OCI-LY1 (cell line): ENCODE data around the gene TPM2.

Experiments
- H2AFZ ChIP-seq: fragments of 200-600 bp; sonication (generic), shearing (Covaris generic); 2 replicates; pipeline ENCODE4 v1.6.0; 2014; ENCODE audit warnings: antibody characterized with exemption, mild to moderate bottlenecking, low read length
- H3F3A ChIP-seq: fragments of 200-600 bp; sonication (generic), shearing (Covaris generic); 2 replicates; pipeline ENCODE4 v1.6.0; 2014; ENCODE audit warnings: mild to moderate bottlenecking, antibody characterized with exemption, low read length, moderate library complexity; ENCODE audit not compliant: insufficient read depth
- H3K27ac ChIP-seq: fragments of 200-600 bp; sonication (generic); 2 replicates; pipeline ENCODE4 v1.5.1; 2014; ENCODE audit warnings: low read length, mixed run types, mild to moderate bottlenecking, low read depth; ENCODE audit not compliant: poor library complexity, severe bottlenecking
- H3K27me3 ChIP-seq: fragments of 200-600 bp; sonication (generic); 2 replicates; pipeline ENCODE4 v1.6.0; 2014; ENCODE audit warnings: antibody characterized with exemption, mild to moderate bottlenecking, low read length, moderate library complexity; ENCODE audit not compliant: insufficient read depth
- H3K36me3 ChIP-seq: fragments of 200-600 bp; sonication (generic); 2 replicates; pipeline ENCODE4 v1.6.1; 2014; ENCODE audit warnings: mild to moderate bottlenecking, antibody characterized with exemption, low read length, moderate library complexity, mixed read lengths; ENCODE audit not compliant: insufficient read depth
- H3K4me1 ChIP-seq: fragments of 200-600 bp; sonication (generic); 2 replicates; pipeline ENCODE4 v1.5.1; 2014; ENCODE audit warnings: mild to moderate bottlenecking, low read length, moderate library complexity; ENCODE audit not compliant: insufficient read depth, severe bottlenecking
- H3K4me2 ChIP-seq: fragments of 200-600 bp; sonication (generic), shearing (Covaris generic); 2 replicates; pipeline ENCODE4 v1.6.1; 2014; ENCODE audit warnings: low read length
- H3K4me3 ChIP-seq: fragments of 200-600 bp; sonication (generic); 2 replicates; pipeline ENCODE4 v1.5.1; 2014; ENCODE audit warnings: low read length, low read depth, mild to moderate bottlenecking, mixed read lengths; ENCODE audit not compliant: poor library complexity, severe bottlenecking
- H3K79me2 ChIP-seq: fragments of 200-600 bp; shearing (Covaris generic); 2 replicates; pipeline ENCODE4 v1.6.1; 2016; ENCODE audit warnings: mixed run types, low read length, mixed read lengths; ENCODE audit not compliant: insufficient read depth
- H3K9ac ChIP-seq: fragments of 200-600 bp; sonication (generic), shearing (Covaris generic); 2 replicates; pipeline ENCODE4 v1.6.1; 2014; ENCODE audit warnings: mild to moderate bottlenecking, low read length, mixed read lengths
- H3K9me2 ChIP-seq: fragments of 200-600 bp; sonication (generic), shearing (Covaris generic); 2 replicates; pipeline ENCODE4 v1.6.1; 2014; ENCODE audit warnings: low read depth, mild to moderate bottlenecking, low read length, mixed read lengths
- H3K9me3 ChIP-seq: fragments of 200-600 bp; shearing (Covaris generic); 2 replicates; pipeline ENCODE4 v1.6.1; 2014; ENCODE audit warnings: low read length, mixed read lengths
- H4K20me1 ChIP-seq: fragments of 200-600 bp; sonication (generic), shearing (Covaris generic); 2 replicates; pipeline ENCODE4 v1.6.0; 2016; ENCODE audit warnings: mild to moderate bottlenecking, low read length; ENCODE audit not compliant: insufficient read depth
- CTCF ChIP-seq: fragments of 200-600 bp; sonication (generic), shearing (Covaris generic); IDR thresholded peaks from 2 replicates; pipeline ENCODE4 v1.5.1; 2017; ENCODE audit warnings: mild to moderate bottlenecking, antibody characterized with exemption, low read length, moderate library complexity, mixed read lengths
- EZH2 ChIP-seq: fragments of 200-600 bp; sonication (generic), shearing (Covaris generic); IDR thresholded peaks from 2 replicates; pipeline ENCODE4 v1.8.0; 2017; ENCODE audit warnings: borderline replicate concordance, mixed run types, mild to moderate bottlenecking, antibody characterized with exemption, low read length, moderate library complexity, mixed read lengths

Gene TPM2

GRCh38 chr9:35716230-35716629, 26.5 kb upstream of the TPM2 start:
- H3K79me2 ChIP-seq: no peaks in the 10 kb centered on the region
- no peak overlapping the region for H3K4me2 ChIP-seq
- H2AFZ ChIP-seq: no peak overlapping the region
- H3K4me1 ChIP-seq: no peaks in the 10 kb centered on the region
- H3K27me3 ChIP-seq: no peaks in the 10 kb centered on the region
- H3K9me2 ChIP-seq: no peaks in the 10 kb centered on the region
- no peak overlapping the region for H3K27ac ChIP-seq
- no peaks in the 10 kb centered on the region for H3F3A ChIP-seq
- no peaks in the 10 kb centered on the region for H3K9me3 ChIP-seq
- no peak overlapping the region for H3K4me3 ChIP-seq
- H3K36me3 ChIP-seq: peaks cover 96% of the 10 kb centered on the region
- TF ChIP-seq EZH2 (no peak), CTCF (no peak)
- no peak overlapping the region for H3K9ac ChIP-seq
- H4K20me1 ChIP-seq: no peaks in the 10 kb centered on the region

DNA sequence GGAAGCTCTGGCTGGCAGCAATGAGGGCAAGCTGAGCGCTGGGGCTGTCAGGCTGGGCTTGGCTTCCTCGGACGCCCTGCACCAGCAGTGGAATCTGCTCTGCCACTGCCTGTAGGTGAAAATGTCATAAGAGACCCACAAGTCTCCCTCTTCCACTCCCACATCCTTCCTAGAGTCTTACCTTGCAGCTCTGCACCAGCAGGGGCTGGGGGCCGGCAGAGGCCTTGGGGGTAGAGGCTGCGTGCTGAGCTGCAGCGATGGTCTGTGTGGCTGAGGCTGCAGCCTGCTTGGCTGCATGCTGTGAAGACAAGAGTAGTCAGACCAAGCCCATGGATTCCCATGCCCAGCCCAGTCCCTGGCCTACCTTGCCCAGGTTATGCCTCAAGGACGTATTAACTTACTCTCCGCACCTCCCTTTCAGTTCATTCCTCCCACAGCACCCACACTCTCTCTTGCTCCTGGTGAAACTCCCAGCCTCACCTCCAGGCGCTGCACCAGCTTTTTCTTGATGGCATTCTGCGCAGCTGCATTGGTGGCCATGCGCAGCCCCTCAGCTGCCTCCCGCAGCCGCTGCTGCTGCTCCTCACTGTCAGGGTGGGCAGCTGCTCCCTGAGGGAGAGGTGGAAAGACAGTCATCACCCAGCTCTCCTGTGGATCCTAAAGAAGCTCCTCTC, 25.0 kb upstream of the TPM2 start:
- no peaks in the 10 kb centered on the region for H3K9me2 ChIP-seq
- peaks cover 93% of the 10 kb centered on the region for H3K36me3 ChIP-seq
- no peak for TF ChIP-seq CTCF
- no peak for TF ChIP-seq EZH2

DNA sequence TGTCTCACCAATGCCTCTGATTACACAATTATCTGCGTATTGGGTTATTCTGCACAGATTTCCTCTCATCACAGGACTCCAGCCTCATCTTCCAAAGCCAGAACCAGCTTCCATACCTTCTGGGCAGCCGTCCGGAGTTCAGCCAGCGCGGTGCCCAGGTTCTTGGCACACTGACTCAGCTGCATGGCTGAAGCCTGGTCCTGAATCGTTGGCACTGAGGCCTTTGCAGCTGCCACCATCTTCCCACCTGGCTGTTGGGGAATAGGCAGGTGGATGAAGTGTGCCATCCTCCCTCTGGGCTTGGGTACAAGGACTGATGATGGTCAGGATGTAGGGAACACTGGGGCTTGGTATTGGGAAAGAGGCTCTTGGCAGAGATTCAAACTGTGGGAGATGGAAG, 24.4 kb upstream of the TPM2 start:
- no peak for TF ChIP-seq CTCF
- no peak for TF ChIP-seq EZH2
- no peaks in the 10 kb centered on the region for H3F3A ChIP-seq
- no peak overlapping the region for H3K9ac ChIP-seq
- no peak overlapping the region for H3K4me2 ChIP-seq
- H2AFZ ChIP-seq: no peak overlapping the region
- H3K4me3 ChIP-seq: no peak overlapping the region
- no peaks in the 10 kb centered on the region for H3K9me2 ChIP-seq
- no peak overlapping the region for H3K27ac ChIP-seq
- H3K4me1 ChIP-seq: no peaks in the 10 kb centered on the region
- no peaks in the 10 kb centered on the region for H3K27me3 ChIP-seq
- no peaks in the 10 kb centered on the region for H3K9me3 ChIP-seq
- H3K36me3 ChIP-seq: peaks cover 90% of the 10 kb centered on the region
- H4K20me1 ChIP-seq: no peaks in the 10 kb centered on the region
- no peaks in the 10 kb centered on the region for H3K79me2 ChIP-seq

More for the DNA sequence above, 25.0 kb upstream of the TPM2 start:
- H3K27ac ChIP-seq: no peak overlapping the region
- H3F3A ChIP-seq: no peaks in the 10 kb centered on the region
- no peaks in the 10 kb centered on the region for H3K79me2 ChIP-seq
- no peak overlapping the region for H3K4me2 ChIP-seq
- H3K9me3 ChIP-seq: no peaks in the 10 kb centered on the region
- H3K9ac ChIP-seq: no peak overlapping the region
- no peaks in the 10 kb centered on the region for H3K4me1 ChIP-seq
- H2AFZ ChIP-seq: no peak overlapping the region
- H3K4me3 ChIP-seq: no peak overlapping the region
- H3K27me3 ChIP-seq: no peaks in the 10 kb centered on the region
- no peaks in the 10 kb centered on the region for H4K20me1 ChIP-seq
